ENCODE data around the gene TMEM163.
"Not testable (repeated sequence)": the region's sequence is repeated elsewhere in the genome, so short reads cannot be mapped to it uniquely, and the experiment has no call there.

Gene TMEM163

DNA sequence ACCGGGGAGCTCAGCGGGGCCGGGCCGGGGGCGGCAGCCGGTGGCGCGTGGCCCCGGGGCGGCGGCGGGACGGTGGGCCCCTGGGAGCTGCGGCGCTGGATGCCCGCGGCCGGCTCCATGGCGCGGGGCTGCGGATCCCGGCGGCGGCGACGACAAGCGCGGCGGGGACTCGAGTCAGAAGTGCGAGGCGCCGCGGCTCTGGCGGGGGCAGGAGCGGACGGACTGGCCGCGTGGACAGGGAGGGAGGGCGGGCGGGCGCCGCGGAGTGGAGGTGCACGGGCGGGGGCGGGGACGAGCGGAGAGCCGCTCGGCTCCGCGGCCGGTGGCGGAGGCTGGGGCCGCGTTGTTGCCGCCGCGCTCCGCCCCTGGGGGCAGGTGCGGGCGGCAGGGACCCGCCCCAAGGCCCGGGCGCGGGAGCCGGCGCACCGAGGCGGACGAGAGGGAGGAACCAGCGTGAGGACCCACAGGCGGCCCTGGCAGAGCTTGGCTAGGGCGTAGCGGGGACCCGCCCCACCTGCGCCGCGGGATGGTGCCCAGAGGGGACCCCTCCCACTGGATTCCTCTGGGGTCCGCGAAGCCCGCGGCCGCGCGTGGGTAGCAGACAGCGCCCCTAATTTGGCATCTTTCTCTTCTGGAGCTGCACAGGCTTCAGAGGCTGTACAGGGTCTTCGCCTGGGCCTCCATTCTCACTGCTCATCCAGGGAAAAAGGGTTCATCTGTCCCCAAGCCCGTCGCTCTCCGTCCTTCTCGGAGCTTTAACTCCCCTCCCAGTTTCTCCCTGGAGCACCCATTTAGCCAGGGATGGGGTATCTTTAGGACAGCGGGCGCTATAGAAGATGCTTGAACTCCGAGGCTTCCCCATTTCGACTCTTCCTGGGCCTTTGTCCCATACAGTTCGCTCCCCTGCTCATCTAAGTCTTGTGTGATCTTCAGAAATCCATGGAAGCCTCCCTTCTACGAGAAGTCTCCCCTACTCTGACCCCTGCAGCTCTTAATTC lies at the start of gene TMEM163:
TMEM163 (minus strand) TSS at position 184 of the 998 bp plus-strand sequence.
- peak; percentile 41 for DNase-seq

DNA sequence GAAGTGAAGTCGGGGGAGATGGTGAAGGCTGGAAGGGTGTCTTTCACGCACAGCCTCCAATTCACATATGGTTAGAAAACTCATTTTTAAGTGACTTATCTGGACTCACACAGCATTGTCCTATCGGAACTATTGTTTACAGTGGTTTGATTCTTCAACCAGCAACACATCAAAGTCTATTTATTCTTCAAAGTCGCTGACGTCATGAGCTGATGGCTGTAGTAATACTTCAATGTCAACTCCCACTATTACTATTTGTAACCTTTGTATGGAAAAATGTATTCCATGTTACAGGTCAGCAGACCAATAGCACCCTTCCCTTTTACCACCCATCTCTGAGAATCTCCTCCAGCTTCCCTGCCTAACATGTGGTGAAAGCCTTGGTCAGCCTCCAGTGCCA lies 47.8 kb upstream of the TMEM163 start:
- no peak for DNase-seq

DNA sequence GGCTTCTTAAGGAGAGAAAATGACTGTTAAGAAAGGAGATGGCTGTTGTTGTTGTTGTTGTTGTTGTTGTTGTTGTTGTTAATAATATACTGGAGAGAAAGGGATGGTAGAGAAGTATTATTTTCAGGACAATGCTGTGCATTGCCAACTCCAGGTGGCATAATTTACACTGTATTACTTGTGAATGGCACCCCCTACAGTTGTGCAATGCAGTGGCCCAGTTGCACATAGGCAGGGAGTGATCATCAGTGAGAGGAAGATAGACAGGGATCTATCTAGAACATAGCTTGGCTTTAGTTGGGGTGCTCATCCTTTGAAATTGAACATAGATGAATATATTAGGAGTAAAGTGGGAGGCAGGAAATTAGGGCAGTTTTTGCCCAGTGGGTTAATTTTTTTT lies 47.2 kb upstream of the TMEM163 start:
- no peak for DNase-seq

DNA sequence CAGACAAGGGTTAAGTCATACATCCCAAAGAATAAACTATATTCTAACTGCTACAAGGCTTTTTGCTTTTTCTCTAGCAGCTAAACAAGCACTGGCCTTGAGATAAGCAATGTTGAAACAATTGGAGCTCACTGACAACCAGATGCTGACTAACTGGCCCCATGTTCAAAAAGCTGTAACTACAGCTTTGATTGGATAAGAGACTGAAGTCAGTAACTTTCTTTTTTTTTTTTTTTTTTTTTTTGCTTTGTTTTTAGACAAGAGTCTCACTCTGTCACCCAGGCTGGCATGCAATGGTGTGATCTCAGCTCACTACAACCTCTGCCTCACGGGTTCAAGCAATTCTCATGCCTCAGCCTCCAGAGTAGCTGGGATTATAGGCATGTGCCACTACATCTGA lies 45.4 kb upstream of the TMEM163 start:
- no peak for DNase-seq

GRCh38 chr2:134763164-134763710 lies 44.4 kb upstream of the TMEM163 start:
- DNase-seq: no peak

GRCh38 chr2:134762508-134762907 lies 43.7 kb upstream of the TMEM163 start:
- no peak for DNase-seq

- no peak for DNase-seq
These were observed 41.6 kb upstream of the TMEM163 start for GRCh38 chr2:134760385-134760784.

GRCh38 chr2:134758633-134759032 lies 39.8 kb upstream of the TMEM163 start:
- no peak for DNase-seq

DNA sequence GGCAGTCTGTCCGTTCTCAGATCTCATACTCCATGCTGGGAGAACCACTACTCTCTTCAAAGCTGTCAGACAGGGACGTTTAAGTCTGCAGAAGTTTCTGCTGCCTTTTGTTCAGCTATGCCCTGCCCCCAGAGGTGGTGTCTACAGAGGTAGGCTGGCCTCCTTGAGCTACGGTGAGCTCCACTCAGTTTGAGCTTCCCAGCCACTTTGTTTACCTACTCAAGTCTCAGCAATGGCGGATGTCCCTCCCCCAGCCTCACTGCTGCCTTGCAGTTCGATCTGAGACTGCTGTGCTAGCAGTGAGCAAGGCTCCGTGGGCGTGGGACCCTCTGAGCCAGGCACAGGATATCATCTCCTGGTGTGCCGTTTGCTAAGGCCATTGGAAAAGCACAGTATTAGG lies 33.2 kb upstream of the TMEM163 start:
- not testable (repeated sequence) for DNase-seq

- no peak for DNase-seq
These were observed 26.7 kb upstream of the TMEM163 start for GRCh38 chr2:134745546-134745945.

- DNase-seq: no peak
These were observed 26.2 kb upstream of the TMEM163 start for GRCh38 chr2:134745023-134745422.

DNA sequence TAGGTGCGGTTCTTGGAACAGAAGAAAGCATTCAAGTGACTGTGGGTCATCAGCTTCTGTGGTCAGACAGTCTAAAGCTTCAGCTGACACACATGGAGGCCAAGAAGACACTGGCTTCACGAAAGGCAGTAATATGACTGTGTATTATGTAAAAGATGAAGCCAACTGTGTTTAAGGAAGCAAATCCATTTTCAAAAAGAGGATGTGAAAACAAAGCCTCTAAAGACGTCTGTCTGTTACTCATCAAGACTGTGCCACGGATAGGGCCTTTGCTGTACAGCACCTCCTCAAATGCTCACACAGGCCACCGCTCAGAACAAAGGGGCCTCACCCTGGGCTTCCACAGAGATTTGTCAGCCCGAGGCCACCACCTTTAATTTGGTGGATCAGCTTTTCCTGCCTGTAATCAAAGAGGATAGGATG lies 21.1 kb upstream of the TMEM163 start:
- DNase-seq: no peak

DNA sequence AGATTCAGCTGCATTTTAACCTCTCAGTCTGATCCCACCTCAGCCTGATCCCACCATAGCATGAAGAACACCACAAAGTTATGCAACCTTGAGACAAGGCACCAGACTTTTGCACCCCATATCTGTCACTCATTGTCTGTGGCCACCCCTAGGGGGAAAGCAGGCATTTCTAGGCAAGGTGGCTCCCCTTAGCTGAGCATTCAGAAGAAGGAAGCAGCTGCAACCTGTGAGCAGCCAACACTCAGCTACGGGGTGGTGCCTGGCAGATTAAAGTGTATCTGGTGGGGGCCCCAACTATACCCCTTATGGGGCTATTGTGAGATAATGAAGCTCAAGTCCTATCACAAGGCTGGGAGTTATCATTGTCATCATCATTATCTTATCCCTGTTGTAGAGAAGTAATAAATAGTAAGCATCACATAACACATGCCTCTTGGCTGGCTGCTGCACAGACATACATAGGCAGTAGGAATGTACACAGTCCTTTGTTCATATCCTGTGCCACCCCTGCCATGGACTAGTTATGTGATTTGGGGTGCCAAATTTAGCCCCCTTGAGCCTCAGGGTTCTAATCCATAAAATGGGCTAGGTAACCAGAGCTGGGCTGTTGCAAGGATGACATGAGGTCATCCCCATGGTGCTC lies 20.6 kb upstream of the TMEM163 start:
- no peak for DNase-seq

DNA sequence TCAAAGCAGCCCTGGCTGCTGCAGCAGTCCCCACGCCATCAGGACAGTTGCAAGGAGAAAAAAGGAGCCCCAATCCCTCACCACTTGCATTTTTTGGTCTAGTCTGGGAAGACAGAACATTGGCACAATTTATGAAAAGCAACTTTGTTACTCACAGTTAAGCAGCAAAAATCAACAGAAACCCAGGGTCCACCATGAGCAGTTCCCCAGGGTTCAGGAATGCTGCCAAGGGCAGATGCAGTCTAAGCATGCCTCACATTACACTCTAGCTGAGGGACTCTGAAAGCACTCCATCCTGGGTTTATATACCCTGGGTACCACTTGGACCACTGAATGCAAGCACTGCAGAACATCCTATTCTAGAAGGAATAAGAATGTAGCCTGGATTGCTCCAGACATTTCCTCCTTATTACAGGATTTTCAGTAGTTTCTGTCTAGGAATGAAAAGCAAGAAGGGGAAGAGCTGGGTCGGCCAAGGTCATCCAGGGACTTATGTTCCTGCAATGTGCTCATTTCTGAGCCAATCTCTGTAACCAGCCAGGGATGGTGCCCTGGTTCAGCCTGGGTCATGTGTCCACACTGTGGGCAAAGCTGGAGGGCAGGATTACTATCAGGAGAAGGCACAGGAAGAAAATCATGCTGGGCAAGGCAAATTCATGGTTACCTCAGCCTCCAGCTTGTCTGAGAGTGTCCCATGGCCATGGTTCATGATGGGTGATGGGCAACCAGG lies 19.5 kb upstream of the TMEM163 start:
- DNase-seq: no peak

DNA sequence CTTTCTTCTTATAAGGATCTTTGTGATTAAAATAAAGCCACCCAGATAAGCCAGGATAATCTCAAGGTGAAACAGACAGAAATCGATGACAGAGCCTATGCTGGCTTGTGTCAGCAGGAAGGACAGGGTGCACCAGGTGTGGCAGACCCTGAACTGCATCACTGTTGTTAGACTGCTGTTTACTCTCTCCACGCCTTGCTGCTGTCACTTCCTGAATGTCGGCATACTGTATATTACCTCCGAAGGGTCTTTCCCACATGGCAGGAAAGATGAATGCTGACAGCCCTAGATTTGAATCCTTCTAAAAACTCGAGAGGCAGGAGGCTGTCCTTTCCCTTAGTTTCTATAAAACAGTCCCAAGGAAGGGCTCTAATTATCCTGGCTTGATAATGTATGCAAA lies 18.9 kb upstream of the TMEM163 start:
- peak; percentile 24 for DNase-seq

- DNase-seq: no peak
These were observed 17.5 kb upstream of the TMEM163 start for GRCh38 chr2:134736167-134736880.

DNA sequence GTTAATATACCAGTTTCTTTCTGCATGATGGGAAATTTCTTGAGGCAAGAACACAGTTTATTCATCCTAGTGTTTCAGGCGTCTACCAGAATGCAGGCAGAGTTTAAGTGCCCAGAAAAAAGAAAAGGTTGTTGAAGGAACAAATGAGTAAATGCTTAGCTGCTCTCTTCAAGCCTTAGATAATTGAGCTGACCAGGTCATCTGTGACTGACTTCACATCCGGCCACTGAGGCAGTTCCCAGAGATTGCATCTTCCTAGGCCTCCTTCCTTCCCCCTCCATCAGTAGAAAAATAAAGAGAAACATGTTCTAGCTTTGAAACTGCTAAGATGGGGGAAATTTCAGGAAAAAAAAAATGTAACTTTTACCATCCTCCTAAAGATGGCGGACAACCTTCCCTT lies 9.4 kb upstream of the TMEM163 start:
- DNase-seq: no peak

DNA sequence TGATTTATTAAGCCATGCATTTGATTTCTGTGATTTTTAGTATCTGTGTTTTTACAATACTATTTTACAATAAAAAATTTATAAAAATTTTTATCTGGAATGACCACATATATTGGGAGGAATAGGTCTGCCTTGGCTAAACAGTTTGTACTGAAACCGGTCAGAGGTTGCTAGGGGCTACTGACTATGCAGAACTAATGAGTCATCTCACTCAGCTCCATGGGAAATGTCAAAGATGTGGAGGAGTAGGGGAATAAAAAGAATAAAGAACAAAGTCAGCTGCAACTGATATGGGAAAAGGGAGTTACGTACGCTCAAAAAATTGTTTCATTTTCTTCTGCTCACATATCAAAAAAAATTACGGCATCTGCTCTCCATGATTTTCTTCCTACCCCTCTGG lies 8.6 kb upstream of the TMEM163 start:
- DNase-seq: no peak

- no peak for DNase-seq
These were observed 7.8 kb upstream of the TMEM163 start for GRCh38 chr2:134726645-134727044.

DNA sequence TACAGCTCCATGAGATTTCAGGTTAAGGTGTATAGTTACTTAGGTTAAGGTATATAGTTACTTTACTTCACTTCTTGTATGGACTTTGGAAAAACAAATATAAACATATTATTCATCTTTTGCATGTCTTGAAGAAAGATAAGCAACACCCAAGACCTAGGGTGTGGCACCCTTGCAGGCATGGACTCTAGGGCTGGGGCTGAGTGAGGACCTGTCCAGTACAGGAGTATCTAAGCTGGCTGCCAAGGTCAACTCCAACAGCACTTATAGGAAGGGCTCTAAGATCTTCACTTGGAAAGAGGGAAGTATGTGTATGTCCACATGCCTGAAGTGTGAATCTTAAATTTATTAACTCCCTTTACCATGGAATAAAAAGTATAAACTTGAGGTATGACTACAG lies 7.1 kb upstream of the TMEM163 start:
- no peak for DNase-seq

- DNase-seq: no peak
These were observed 5.5 kb upstream of the TMEM163 start for GRCh38 chr2:134724341-134724740.

DNA sequence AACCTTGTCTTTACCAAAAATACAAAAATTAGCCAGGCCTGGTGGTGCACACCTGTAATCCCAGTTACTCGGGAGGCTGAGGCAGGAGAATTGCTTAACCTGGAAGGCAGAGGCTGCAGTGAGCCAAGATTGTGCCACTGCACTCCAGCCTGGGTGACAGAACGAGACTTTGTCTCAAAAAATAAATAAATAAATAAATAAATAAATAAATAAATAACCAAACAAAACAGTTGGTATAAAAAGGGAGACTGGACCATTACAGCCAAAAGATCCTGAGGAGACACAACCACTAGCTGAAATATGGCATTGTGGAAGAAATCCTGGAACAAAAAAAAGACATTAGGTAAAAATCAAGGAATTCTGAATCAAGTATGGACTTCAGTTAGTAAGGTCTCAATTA lies 4.9 kb upstream of the TMEM163 start:
- DNase-seq: not testable (repeated sequence)

DNA sequence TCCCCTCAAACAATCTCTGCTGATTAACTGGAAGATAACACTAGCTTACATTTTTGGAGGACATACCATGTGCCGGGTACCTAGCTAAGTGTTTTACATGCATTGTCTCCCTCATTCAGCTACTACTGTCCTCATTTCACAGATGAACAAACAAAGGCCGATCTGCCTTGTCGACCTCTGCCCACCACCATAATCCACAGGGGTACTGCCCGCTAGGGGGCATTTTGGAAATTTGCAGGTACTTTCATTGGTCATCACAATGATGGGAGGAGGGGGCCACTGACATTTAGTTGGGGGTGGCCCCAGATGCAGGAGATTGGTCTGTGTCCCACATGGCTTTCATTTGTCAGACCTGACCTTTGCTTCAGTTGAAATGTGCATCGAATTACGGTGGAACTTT lies 3.9 kb upstream of the TMEM163 start:
- no peak for DNase-seq

Measured in COR-L47 (cell line).